ENCODE measurements around the gene S100A9. TPM values are rescaled to one million over a fixed set of nuclear protein-coding genes. Genes with fewer than 3 reads are reported as not detected.

S100A9 gene
- total and polyA plus RNA-seq, 2 of the 4 experiments (the other 2 are of a cell fraction) = not detected

- no peaks in the 10 kb centered on the region for H3K36me3 ChIP-seq (ENCODE audit: control insufficient read depth, insufficient read depth, low read length)
- ChIA-PET CTCF (no interaction called here), POLR2A (ENCODE audit: unreplicated experiment) (no interaction called here)
- no peaks in the 10 kb centered on the region for H3K4me1 ChIP-seq (ENCODE audit: control insufficient read depth, insufficient read depth, low read length)
- 38% methylated on average over 4 of the region's 7 CpGs; no CpG with 5 or more reads in 1 of the 2 experiments for WGBS, 2 experiments (ENCODE audit: extremely low coverage in 2 of 2, insufficient read length in 1 of 2)
- H2BK15ac ChIP-seq (ENCODE audit: low read depth, low read length) = no peak overlapping the region
- no peaks in the 10 kb centered on the region for H4K20me1 ChIP-seq (ENCODE audit: insufficient read depth, low read length)
- H3K27ac ChIP-seq (ENCODE audit: insufficient read depth, low read length) = no peak overlapping the region
- H3K23ac ChIP-seq (ENCODE audit: low read depth, low read length) = no peak overlapping the region
- H3K9me3 ChIP-seq (ENCODE audit: control insufficient read depth, insufficient read depth, low read length) = no peaks in the 10 kb centered on the region
- no peak overlapping the region for H3K4ac ChIP-seq (ENCODE audit: low read depth, low read length)
- H3K9ac ChIP-seq (ENCODE audit: low read depth, low read length) = no peak overlapping the region
- no peak overlapping the region for H3K4me3 ChIP-seq (ENCODE audit: insufficient read depth, low read depth, low read length)
- no peak overlapping the region for H2BK5ac ChIP-seq (ENCODE audit: low read depth, low read length, poor library complexity, severe bottlenecking)
- no peak overlapping the region for H4K91ac ChIP-seq (ENCODE audit: insufficient read depth, low read depth, low read length)
- H3K18ac ChIP-seq (ENCODE audit: low read depth, low read length) = no peak overlapping the region
- intact Hi-C loops (cut with micrococcal nuclease) (no loop called here), in situ Hi-C loops (cut with MboI; ENCODE audit: low sequenced_read_pairs) (no loop called here), dilution Hi-C loops (cut with HindIII; ENCODE audit: low sequenced_read_pairs, unreplicated experiment) (no loop called here)
- no peak overlapping the region for H2AK9ac ChIP-seq (replicated peaks; ENCODE audit: low read depth, low read length, poor library complexity)
- H3K9me1 ChIP-seq (ENCODE audit: insufficient read depth, low read length) = no peaks in the 10 kb centered on the region
- no peak overlapping the region for H2AFZ ChIP-seq (replicated peaks; ENCODE audit: low read length, poor library complexity)
- no peak overlapping the region for H3K14ac ChIP-seq (replicated peaks; ENCODE audit: low read depth, low read length)
- no peak for TF ChIP-seq RAD21 (IDR thresholded peaks at IDR 0.05; ENCODE audit: low read length)
- TF ChIP-seq USF2 (IDR thresholded peaks at IDR 0.05; ENCODE audit: low read depth, low read length) = no peak
- TF ChIP-seq CEBPB (IDR thresholded peaks at IDR 0.05; ENCODE audit: low read depth, low read length) = no peak
- TF ChIP-seq POLR2A (IDR thresholded peaks at IDR 0.05; ENCODE audit: low read depth, low read length) = no peak
- TF ChIP-seq RFX5 (IDR thresholded peaks at IDR 0.05; ENCODE audit: low read depth, low read length) = no peak
- TF ChIP-seq ELK1 (IDR thresholded peaks at IDR 0.05; ENCODE audit: borderline replicate concordance, low read depth, low read length) = no peak
- no peak for TF ChIP-seq CHD1 (IDR thresholded peaks at IDR 0.05; ENCODE audit: low read depth, low read length)
- TF ChIP-seq, protein P1, sequence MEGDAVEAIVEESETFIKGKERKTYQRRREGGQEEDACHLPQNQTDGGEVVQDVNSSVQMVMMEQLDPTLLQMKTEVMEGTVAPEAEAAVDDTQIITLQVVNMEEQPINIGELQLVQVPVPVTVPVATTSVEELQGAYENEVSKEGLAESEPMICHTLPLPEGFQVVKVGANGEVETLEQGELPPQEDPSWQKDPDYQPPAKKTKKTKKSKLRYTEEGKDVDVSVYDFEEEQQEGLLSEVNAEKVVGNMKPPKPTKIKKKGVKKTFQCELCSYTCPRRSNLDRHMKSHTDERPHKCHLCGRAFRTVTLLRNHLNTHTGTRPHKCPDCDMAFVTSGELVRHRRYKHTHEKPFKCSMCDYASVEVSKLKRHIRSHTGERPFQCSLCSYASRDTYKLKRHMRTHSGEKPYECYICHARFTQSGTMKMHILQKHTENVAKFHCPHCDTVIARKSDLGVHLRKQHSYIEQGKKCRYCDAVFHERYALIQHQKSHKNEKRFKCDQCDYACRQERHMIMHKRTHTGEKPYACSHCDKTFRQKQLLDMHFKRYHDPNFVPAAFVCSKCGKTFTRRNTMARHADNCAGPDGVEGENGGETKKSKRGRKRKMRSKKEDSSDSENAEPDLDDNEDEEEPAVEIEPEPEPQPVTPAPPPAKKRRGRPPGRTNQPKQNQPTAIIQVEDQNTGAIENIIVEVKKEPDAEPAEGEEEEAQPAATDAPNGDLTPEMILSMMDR (conservative IDR thresholded peaks at IDR 0.05; ENCODE audit: low read depth, low read length) = no peak
- no peak for TF ChIP-seq BHLHE40 (IDR thresholded peaks at IDR 0.05; ENCODE audit: low read depth, low read length)
- TF ChIP-seq MAZ (IDR thresholded peaks at IDR 0.05; ENCODE audit: borderline replicate concordance, low read depth, low read length) = no peak
- TF ChIP-seq RCOR1 (IDR thresholded peaks at IDR 0.05; ENCODE audit: insufficient replicate concordance, low read length) = no peak
- TF ChIP-seq NFE2L2 (IDR thresholded peaks at IDR 0.05; ENCODE audit: low read depth, low read length) = no peak
- TF ChIP-seq MAFK (IDR thresholded peaks at IDR 0.05; ENCODE audit: low read depth, low read length) = no peak
- TF ChIP-seq SMC3 (IDR thresholded peaks at IDR 0.05; ENCODE audit: low read depth, low read length) = no peak
- no peak for TF ChIP-seq FOS (IDR thresholded peaks at IDR 0.05; ENCODE audit: low read depth, low read length)
- no peak for TF ChIP-seq MXI1 (IDR thresholded peaks at IDR 0.05; ENCODE audit: borderline replicate concordance, low read depth, low read length)
- H3K56ac ChIP-seq (ENCODE audit: extremely low read depth, insufficient read depth, low read length) = no peak overlapping the region
- no peak overlapping the region for H4K5ac ChIP-seq (ENCODE audit: low read depth, low read length)
- H3K27me3 ChIP-seq (ENCODE audit: control insufficient read depth, insufficient read depth, low read length) = peaks cover 3% of the 10 kb centered on the region; the same call in 1 of the 2 replicates
- H3K79me1 ChIP-seq (ENCODE audit: low read depth in 1 of 2, low read length in 2 of 2) = no peaks in the 10 kb centered on the region
- no peak overlapping the region for H3K4me2 ChIP-seq (ENCODE audit: low read depth, low read length)
- ATAC-seq (ENCODE audit: low read depth) (no peak), DNase-seq (no peak)
- no peak overlapping the region for H2BK20ac ChIP-seq (ENCODE audit: low read depth, low read length)
- no TSS peak for BruUV-seq (replicated peaks)
- no peak overlapping the region for H4K8ac ChIP-seq (ENCODE audit: low read depth in 2 of 2, low read length in 2 of 2)
- H2AK5ac ChIP-seq (ENCODE audit: low read depth, low read length) = no peak overlapping the region
- no peak overlapping the region for H2BK120ac ChIP-seq (ENCODE audit: low read depth, low read length)
Observed at GRCh38 chr1:153395136-153395685, 37.6 kb downstream of the S100A9 start.
